ENCODE results near the gene CYP2A6. TPM values are rescaled to one million over a fixed set of nuclear protein-coding genes. Genes with fewer than 3 reads are reported as not detected.

The CYP2A6 gene
- total RNA-seq, 2 experiments from 2014 or later: not detected

DNA sequence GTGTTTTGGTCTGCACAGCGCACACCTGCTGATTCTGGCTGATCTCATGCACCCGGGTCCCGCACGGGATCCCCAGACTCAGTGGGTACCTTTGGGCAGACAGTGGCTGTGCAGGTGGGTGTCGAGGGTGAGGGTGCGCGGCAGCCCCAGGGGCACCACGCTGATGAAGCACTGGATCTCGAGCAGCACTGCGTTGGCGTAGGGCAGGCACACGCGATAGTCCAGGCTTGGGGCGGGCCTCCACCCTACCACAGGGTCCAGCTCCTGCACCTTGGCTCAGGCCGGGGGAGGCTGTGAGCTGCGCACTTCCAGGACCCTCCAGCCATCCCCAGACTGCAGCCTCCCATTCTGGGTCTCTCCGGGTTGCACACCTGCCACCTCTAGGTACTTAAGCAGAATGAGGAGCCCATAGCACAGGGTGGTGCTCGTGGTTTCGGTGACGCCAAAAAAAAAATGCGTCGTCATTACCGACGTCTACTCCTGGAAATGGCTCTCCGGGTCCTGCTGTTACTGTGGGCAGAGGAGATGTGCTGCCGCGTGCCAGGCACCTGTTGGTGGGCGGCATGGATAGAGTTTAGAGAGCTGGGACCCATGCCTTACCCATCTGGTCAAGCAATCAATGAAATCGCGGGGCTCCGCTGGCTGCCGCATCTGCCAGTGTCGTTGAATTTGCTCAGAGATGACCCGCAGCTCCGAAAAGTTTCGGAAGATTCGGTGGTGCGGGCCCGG is 40.7 kb downstream of the CYP2A6 start:
- POLR2A ChIA-PET: no interaction called here

DNA sequence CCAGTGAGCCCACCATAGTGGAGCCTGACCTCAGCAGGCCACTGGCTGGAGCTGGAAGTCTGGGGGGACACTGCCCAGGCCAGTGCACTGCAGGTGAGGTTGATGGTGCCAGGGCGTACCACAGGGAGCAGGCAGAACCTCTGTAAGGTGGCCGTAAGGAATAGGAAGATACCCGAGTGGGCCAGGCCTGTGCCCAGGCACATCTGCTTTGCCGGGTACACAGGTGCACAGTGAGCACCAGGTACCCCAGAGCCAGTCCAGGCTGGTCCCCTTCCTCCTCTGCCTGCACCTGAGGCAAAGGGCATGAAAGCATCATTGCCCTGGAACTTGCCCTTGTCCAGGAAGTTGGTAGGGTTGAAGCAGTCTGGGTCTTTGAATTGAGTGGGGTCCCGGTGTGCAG is 41.8 kb downstream of the CYP2A6 start:
- POLR2A ChIA-PET: no interaction called here

More for the DNA sequence above, 40.7 kb downstream of the CYP2A6 start:
- no peak for DNase-seq
- CTCF ChIA-PET: interaction anchor here (1.1 to 1.3 kb wide), 3 partner anchors 10 to 54 kb away, joined by 3 read pairs; no protein-coding TSS in a partner anchor
- H3K27me3 Mint-ChIP-seq: peaks cover 23% of the 10 kb centered on the region
- peaks cover 73% of the 10 kb centered on the region for H3K4me1 Mint-ChIP-seq
- peak overlapping the region; percentile 60 for H3K27ac Mint-ChIP-seq
- peak overlapping the region; percentile 15 for H3K4me3 Mint-ChIP-seq
- peaks cover 55% of the 10 kb centered on the region for H3K36me3 Mint-ChIP-seq (ENCODE audit: low read depth)
- no peaks in the 10 kb centered on the region for H3K9me3 Mint-ChIP-seq

DNA sequence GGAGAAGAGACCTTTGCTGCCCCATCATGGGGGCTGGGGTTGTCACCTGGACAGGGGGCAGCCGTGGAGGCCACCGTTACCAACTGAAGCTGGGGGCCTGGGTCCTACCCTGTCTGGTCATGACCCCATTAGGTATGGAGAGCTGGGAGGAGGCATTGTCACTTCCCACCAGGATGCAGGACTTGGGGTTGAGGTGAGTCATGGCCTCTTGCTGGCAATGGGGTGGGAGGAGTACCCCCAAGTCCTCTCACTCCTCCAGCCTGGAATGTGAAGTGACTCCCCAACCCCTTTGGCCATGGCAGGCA is 42.3 kb downstream of the CYP2A6 start:
- no peaks in the 10 kb centered on the region for H3K9me3 Mint-ChIP-seq
- H3K36me3 Mint-ChIP-seq (ENCODE audit: low read depth): peaks cover 70% of the 10 kb centered on the region
- ChIA-PET CTCF (interaction anchor here (0.5 to 4.3 kb wide), 11 partner anchors 12 to 1499 kb away, joined by 3 to 26 read pairs (median 9); partner anchors contain the start of genes ACTMAP, RAB4B and SNRPA), POLR2A (no interaction called here)
- no peak for DNase-seq
- no peak overlapping the region for H3K4me3 Mint-ChIP-seq
- peaks cover 86% of the 10 kb centered on the region for H3K4me1 Mint-ChIP-seq
- peaks cover 13% of the 10 kb centered on the region for H3K27me3 Mint-ChIP-seq
- peak overlapping the region; percentile 88 for H3K27ac Mint-ChIP-seq

More for the DNA sequence above, 41.8 kb downstream of the CYP2A6 start:
- peaks cover 66% of the 10 kb centered on the region for H3K36me3 Mint-ChIP-seq (ENCODE audit: low read depth)
- no peak overlapping the region for H3K4me3 Mint-ChIP-seq
- DNase-seq: no peak
- no peaks in the 10 kb centered on the region for H3K9me3 Mint-ChIP-seq
- peaks cover 81% of the 10 kb centered on the region for H3K4me1 Mint-ChIP-seq
- no peak overlapping the region for H3K27ac Mint-ChIP-seq
- CTCF ChIA-PET: interaction anchor here (0.5 to 4.3 kb wide), 6 partner anchors 31 to 1499 kb away, joined by 3 to 26 read pairs (median 8); partner anchors contain the start of genes ACTMAP, RAB4B and SNRPA
- H3K27me3 Mint-ChIP-seq: peaks cover 14% of the 10 kb centered on the region

DNA sequence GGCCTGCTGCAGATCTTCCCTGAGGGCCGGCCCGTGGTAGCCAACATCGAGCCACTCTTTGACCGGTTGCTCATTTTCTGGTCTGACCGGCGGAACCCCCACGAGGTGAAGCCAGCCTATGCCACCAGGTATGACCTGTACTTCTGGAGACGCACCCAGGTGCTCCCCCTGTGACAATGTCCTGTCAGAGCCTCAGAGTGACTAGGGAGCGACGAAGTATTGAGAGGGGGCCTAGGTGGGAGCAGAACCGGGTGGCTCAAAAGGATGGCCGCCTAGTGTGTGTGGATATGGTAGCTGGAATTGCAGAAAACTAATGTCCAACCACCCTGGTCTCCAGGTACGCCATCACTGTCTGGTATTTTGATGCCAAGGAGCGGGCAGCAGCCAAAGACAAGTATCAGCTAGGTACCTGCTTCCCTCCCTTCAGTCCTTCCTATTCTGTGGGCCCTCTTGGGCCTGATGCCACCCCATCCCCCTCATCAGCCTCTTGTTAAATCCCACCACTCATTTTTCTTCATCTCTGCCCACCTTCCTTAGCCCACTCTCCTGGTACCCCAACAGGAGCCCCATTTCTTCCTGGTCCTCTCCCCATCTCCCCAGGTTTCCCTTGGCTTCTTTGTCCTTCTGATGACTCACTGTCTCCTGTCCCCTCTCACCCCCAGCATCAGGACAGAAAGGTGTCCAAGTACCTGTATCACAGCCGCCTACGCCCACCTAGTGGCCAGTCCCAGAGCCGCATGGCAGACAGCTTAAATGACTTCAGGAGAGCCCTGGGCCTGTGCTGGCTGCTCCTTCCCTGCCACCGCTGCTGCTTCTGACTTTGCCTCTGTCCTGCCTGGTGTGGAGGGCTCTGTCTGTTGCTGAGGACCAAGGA is 42.9 kb downstream of the CYP2A6 start:
- Mint-ChIP-seq H3K4me1 (peaks cover 86% of the 10 kb centered on the region), H3K4me3 (peak overlapping the region; percentile 67), H3K27ac (peak overlapping the region; percentile 88), H3K9me3 (no peaks in the 10 kb centered on the region), H3K27me3 (peaks cover 8% of the 10 kb centered on the region), H3K36me3 (ENCODE audit: low read depth) (peaks cover 74% of the 10 kb centered on the region)
- ChIA-PET POLR2A (interaction anchor here (1.2 kb wide), 1 partner anchor 60 kb away, joined by 3 read pairs; no protein-coding TSS in a partner anchor), CTCF (interaction anchor here (0.7 to 4.3 kb wide), 20 partner anchors 11 to 201 kb away, joined by 3 to 26 read pairs (median 4); partner anchors contain the start of genes ACTMAP, COQ8B, ITPKC and RAB4B)
- no peak for DNase-seq

DNA sequence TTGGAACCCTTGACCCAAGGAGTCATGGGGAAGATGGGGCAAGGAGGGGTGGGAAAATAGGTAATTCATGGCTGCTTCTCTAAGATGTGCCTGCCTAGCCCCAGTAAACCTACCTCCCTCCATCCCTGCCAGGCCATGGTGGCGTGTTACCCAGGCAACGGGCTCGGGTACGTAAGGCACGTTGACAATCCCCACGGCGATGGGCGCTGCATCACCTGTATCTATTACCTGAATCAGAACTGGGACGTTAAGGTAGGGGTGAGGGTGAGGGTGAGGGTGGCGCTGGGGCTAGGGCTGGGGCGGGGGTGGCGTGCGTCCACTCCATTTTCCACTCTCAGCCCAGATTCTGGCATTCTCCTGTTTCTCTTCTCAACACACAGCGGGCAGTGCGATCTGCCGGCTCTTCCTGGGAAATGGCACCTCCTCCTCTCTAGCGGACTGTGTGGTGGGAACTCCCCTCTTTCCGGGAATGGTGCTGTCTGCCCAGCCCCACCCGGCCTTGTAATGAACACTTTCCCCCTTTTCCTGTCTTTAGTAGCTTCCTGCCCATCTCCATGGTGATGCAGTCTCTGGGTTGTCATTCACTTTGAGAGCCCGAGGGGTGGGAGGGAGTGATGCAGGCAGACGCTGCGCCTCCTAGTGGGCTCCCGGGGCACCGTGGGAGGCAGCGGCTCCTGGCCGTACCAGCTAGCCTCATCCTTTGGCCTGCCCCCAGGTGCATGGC is 43.7 kb downstream of the CYP2A6 start:
- peak; percentile 80 for DNase-seq
- ChIA-PET CTCF (interaction anchor here (0.5 to 4.3 kb wide), 24 partner anchors 10 to 498 kb away, joined by 3 to 26 read pairs (median 4); partner anchors contain the start of genes ACTMAP, COQ8B, ITPKC and RAB4B), POLR2A (interaction anchor here (1.2 kb wide), 1 partner anchor 59 kb away, joined by 3 read pairs; no protein-coding TSS in a partner anchor)
- peak overlapping the region; percentile 88 for H3K27ac Mint-ChIP-seq
- peaks cover 82% of the 10 kb centered on the region for H3K36me3 Mint-ChIP-seq (ENCODE audit: low read depth)
- peaks cover 4% of the 10 kb centered on the region for H3K27me3 Mint-ChIP-seq
- H3K4me1 Mint-ChIP-seq: peaks cover 88% of the 10 kb centered on the region
- H3K4me3 Mint-ChIP-seq: peak overlapping the region; percentile 67
- no peaks in the 10 kb centered on the region for H3K9me3 Mint-ChIP-seq

DNA sequence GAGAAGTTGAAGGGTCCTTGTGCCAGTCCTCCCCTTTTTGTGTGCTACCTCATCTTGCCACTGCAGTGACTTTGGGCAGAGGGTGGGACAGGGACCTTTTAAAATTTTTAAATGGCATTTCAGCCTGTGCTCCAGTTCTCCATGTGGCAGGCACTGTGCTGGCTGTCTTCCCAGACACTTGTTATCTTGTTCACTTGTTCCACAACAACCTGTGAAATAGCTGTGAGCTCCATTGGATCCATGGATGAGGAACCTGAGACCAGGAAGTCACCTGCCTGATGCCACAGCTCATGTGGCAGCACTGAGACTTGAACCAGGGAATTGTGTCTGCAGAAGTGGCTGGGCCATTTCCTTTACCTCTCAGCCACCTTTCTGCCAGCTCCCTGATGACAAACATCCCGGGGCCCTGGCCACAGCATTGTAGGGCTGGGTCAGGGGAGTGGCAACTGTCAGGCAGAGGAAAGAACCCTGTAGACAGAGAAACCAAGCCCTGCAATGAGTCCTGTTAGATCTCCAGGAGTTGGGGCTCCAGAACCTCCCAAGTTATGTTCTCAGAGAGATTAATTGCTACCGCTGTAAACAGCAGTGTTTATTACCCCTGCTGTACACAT is 44.9 kb downstream of the CYP2A6 start:
- no peaks in the 10 kb centered on the region for H3K27me3 Mint-ChIP-seq
- peak overlapping the region; percentile 88 for H3K27ac Mint-ChIP-seq
- peaks cover 87% of the 10 kb centered on the region for H3K36me3 Mint-ChIP-seq (ENCODE audit: low read depth)
- peak overlapping the region; percentile 95 for H3K4me3 Mint-ChIP-seq
- DNase-seq: peak; percentile 61
- peaks cover 86% of the 10 kb centered on the region for H3K4me1 Mint-ChIP-seq
- H3K9me3 Mint-ChIP-seq: no peaks in the 10 kb centered on the region
- ChIA-PET POLR2A (no interaction called here), CTCF (interaction anchor here (1.2 to 4.3 kb wide), 8 partner anchors 9 to 148 kb away, joined by 3 to 26 read pairs (median 12); partner anchors contain the start of gene RAB4B)

DNA sequence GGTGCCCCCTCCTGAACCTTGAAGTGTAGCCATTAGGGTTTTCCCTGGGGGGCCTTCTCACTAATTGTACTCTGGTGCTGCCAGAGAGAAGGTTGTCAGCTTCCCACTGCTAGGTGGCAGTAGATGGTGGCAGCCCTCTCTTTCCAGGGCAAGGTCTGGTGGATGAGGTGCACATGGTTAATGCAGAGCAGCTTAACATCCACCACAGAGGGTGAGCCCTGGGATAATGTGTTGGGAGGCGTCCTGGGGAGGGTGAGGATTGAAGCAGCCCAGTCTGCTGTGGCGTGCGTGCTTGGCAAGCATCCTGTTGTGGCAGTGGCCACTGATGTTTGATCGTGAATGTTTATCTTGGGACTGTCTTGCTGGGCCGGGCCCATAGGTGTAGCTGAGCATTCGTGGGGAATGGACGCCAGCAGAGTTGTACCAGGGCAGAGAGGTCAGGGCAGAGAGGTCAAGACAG is 45.4 kb downstream of the CYP2A6 start:
- no peaks in the 10 kb centered on the region for H3K9me3 Mint-ChIP-seq
- DNase-seq: no peak
- ChIA-PET CTCF (interaction anchor here (0.7 to 4.3 kb wide), 8 partner anchors 8 to 141 kb away, joined by 3 to 26 read pairs (median 12); partner anchors contain the start of gene RAB4B), POLR2A (interaction anchor here (0.6 kb wide), 1 partner anchor 95 kb away, joined by 3 read pairs; no protein-coding TSS in a partner anchor)
- H3K36me3 Mint-ChIP-seq (ENCODE audit: low read depth): peaks cover 87% of the 10 kb centered on the region
- H3K4me1 Mint-ChIP-seq: peaks cover 86% of the 10 kb centered on the region
- no peaks in the 10 kb centered on the region for H3K27me3 Mint-ChIP-seq
- peak overlapping the region; percentile 88 for H3K27ac Mint-ChIP-seq
- H3K4me3 Mint-ChIP-seq: peak overlapping the region; percentile 95

DNA sequence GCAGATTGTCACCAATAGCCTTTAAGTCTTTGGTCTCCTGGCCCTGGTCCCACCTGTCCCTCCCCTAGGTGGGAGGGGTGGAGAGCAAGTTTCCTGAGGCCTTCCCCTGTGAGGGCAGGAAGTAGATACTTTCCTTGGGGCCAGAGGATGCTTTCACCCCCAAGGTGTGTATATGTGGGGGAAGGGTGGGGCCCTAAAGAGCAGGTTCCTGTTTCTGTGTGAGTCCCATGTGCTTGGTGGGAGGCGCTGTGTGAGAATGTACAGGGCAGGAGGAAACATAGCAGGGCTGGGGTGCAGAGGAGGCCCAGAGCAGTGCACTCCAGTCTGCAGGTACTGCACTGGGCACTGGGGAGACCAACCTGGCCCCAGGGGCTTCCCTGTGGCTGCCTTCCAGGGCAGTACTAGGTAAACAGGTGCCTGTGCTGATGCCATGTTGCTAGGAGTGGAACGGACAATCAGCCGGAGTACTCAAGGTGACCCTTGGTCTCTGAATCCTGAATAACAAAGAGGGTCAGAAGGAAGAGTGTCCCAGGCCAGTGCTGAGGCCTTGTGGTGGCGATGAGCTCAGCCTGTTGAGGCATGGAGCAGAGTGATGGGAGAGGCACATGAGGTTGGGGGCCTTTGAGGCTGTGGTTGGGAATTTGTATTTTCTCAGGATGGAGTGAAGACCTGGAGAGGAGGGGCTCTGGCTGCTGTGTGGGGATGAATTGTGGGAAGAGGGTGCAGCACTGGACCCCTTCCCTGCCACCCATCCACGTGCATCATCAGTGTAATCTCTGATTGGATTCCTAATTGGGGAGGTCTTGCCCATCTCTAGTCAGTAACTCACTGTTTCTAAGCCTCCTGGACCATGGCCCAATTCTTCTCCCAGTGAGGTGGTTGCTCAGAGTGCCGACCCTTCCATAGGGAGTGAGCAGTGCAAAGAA is 46.1 kb downstream of the CYP2A6 start:
- Mint-ChIP-seq H3K27me3 (no peaks in the 10 kb centered on the region), H3K36me3 (ENCODE audit: low read depth) (peaks cover 83% of the 10 kb centered on the region), H3K4me1 (peaks cover 81% of the 10 kb centered on the region), H3K9me3 (no peaks in the 10 kb centered on the region), H3K27ac (peak overlapping the region; percentile 88), H3K4me3 (peak overlapping the region; percentile 95)
- ChIA-PET CTCF (interaction anchor here (0.7 to 4.3 kb wide), 4 partner anchors 8 to 139 kb away, joined by 3 to 21 read pairs (median 4); partner anchors contain the start of gene RAB4B), POLR2A (interaction anchor here (0.6 kb wide), 1 partner anchor 96 kb away, joined by 3 read pairs; no protein-coding TSS in a partner anchor)
- peak; percentile 84 for DNase-seq

DNA sequence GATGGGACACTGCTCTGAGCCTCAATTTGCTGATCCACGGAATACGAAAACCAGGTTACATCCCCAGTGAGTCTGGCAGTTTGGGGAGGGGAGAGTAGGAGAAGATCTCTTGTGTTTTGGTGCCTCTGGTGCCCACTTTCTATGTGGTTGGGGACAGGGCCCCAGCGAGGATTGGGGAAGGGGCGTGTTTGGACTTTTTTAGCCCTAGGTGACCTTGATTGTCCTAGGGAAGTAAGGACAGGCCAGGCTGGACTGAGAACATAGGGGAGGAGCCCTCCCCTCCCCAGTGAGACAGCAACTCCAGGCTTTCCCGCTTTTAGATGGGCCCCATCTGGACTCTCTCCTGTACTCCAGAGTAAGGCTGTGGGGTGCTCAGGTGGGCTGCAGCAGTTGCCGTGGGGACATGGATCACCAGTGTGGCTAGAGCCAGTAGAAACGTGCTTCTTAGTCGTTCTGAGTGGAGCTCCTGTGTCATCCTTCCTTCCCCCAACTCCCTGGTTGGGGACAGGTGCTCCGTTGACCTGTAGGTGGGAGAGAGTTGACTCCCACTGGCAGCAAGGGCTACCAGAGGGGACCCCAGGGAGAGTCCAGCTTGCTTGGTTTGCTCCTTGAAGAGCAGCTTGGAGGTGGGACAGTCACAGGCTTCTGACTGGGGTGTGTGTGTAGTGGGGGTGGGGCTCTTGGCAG is 46.9 kb downstream of the CYP2A6 start:
- DNase-seq: no peak
- Mint-ChIP-seq H3K9me3 (no peaks in the 10 kb centered on the region), H3K4me1 (peaks cover 81% of the 10 kb centered on the region), H3K4me3 (peak overlapping the region; percentile 95), H3K27me3 (no peaks in the 10 kb centered on the region), H3K27ac (peak overlapping the region; percentile 88), H3K36me3 (ENCODE audit: low read depth) (peaks cover 78% of the 10 kb centered on the region)
- CTCF ChIA-PET: interaction anchor here (1.1 kb wide), 1 partner anchor 9 kb away, joined by 4 read pairs; no protein-coding TSS in a partner anchor
- POLR2A ChIA-PET: no interaction called here

DNA sequence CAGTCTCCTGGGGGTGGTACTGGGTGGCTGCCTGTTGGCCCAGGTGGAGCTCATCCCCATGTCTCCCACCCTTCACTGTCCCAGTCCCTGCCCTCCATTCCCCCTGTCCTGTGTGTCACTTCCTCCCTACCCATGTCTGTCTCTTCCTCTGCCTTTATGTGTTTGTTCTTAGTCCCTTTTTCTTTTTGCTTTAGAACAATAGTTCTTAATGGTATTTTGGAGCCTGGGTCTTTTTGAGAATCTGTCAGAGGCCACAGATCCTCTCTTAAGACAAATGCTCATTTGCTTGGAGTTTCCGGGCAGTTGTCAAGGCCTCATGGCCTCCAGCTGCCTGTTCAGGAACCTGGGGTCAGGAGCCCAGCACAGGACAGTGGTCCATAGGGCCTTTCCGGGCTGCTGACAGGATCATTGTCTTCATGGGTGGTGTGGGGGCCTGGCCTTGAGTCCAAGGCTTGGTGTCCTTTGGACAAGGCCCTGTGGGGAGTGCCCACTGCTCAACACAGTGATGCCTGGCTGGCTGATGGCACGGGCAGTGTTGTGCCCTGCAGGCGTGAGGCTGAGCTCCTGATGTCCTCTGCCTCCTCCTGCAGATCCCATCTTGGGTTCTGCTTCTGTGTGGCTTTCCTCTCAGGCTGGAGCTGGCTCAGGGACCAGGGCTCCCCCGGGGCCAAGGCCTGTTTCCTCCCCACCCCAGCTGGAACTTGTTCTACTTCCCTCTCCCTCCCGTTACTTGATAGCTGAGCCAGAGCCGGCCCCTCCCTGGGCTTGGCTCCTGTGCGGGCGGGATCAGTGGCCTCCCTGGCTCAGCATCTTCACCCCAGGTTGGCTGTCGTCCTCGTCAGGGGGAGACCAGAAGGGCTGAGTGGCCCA is 47.7 kb downstream of the CYP2A6 start:
- H3K4me3 Mint-ChIP-seq: peak overlapping the region; percentile 95
- no peaks in the 10 kb centered on the region for H3K9me3 Mint-ChIP-seq
- ChIA-PET POLR2A (no interaction called here), CTCF (interaction anchor here (1.1 kb wide), 1 partner anchor 10 kb away, joined by 4 read pairs; no protein-coding TSS in a partner anchor)
- peaks cover 70% of the 10 kb centered on the region for H3K36me3 Mint-ChIP-seq (ENCODE audit: low read depth)
- no peak for DNase-seq
- peak overlapping the region; percentile 88 for H3K27ac Mint-ChIP-seq
- peaks cover 84% of the 10 kb centered on the region for H3K4me1 Mint-ChIP-seq
- no peaks in the 10 kb centered on the region for H3K27me3 Mint-ChIP-seq

All from activated CD4-positive, alpha-beta T cell treated with anti-CD3 and anti-CD28 coated beads, Interleukin-2, amount 10 ng/mL, durations not matched to agents 7 days and 5 days (primary cell).